ENCODE results near the gene SLC10A1.

SLC10A1 gene

DNA sequence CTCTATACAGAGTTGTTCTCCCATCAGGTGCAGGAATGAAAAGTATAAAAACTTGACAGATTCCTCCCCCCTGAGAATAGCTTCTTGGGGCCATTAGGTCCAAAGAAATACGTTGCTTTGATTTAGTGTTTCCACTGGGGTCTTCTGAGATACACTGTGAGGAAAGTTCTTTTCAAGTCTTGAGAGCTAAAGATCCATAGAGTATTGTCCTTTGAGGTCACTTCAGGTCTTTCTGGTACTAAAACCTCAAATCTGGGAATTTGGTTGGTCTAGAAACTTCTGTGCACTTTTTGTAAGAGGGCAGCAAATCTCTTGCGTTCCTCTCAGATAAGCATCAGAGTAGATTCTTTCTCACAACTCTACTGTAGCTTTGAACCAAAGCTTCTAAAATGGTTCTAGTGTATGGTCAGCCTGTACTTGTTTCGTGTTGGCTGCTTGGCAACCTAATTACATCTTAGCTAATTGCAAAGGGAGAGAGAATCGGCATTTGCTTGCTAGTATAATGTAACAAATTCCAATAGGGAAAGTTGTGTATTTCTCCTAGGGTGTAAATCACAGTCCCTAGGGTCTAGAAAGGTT is 20.1 kb downstream of the SLC10A1 start:
- TF ChIP-seq, protein P1, sequence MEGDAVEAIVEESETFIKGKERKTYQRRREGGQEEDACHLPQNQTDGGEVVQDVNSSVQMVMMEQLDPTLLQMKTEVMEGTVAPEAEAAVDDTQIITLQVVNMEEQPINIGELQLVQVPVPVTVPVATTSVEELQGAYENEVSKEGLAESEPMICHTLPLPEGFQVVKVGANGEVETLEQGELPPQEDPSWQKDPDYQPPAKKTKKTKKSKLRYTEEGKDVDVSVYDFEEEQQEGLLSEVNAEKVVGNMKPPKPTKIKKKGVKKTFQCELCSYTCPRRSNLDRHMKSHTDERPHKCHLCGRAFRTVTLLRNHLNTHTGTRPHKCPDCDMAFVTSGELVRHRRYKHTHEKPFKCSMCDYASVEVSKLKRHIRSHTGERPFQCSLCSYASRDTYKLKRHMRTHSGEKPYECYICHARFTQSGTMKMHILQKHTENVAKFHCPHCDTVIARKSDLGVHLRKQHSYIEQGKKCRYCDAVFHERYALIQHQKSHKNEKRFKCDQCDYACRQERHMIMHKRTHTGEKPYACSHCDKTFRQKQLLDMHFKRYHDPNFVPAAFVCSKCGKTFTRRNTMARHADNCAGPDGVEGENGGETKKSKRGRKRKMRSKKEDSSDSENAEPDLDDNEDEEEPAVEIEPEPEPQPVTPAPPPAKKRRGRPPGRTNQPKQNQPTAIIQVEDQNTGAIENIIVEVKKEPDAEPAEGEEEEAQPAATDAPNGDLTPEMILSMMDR (IDR thresholded peaks at IDR 0.05; ENCODE audit: insufficient read depth, low read length, poor library complexity, severe bottlenecking) = no peak
- peaks cover 24% of the 10 kb centered on the region for H3K36me3 ChIP-seq (ENCODE audit: control insufficient read depth, insufficient read depth, low read length)
- no peak overlapping the region for H3K4me3 ChIP-seq (replicated peaks; ENCODE audit: low read depth, low read length)
- no peak for DNase-seq (ENCODE audit: extremely low read depth, insufficient read length)
- H3K27me3 ChIP-seq (replicated peaks; ENCODE audit: control insufficient read depth, insufficient read depth, low read length) = no peaks in the 10 kb centered on the region

DNA sequence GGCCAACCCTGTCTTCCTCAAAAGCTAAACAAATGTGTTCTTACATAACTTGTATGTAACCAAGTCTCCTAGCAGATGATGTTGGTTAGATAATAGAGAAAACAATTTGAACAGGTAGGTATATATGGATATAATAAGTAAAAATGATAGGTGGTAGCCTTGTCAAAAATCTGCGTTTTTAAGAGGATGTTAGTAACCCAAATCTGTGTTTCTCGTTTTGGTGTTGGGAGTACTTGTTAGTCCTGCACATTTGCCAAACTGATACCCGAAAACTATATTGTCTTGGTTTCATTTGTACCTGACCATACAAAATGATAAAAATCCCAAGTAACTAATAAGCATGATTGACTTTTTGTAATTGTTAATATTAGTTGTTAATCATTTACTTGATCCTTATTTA is 22.0 kb downstream of the SLC10A1 start:
- H3K4me3 ChIP-seq (replicated peaks; ENCODE audit: low read depth, low read length) = no peak overlapping the region
- H3K36me3 ChIP-seq (ENCODE audit: control insufficient read depth, insufficient read depth, low read length) = peaks cover 30% of the 10 kb centered on the region
- no peaks in the 10 kb centered on the region for H3K27me3 ChIP-seq (replicated peaks; ENCODE audit: control insufficient read depth, insufficient read depth, low read length)
- TF ChIP-seq, protein P1 (IDR thresholded peaks at IDR 0.05; ENCODE audit: insufficient read depth, low read length, poor library complexity, severe bottlenecking) = no peak
- no peak for DNase-seq (ENCODE audit: extremely low read depth, insufficient read length)

GRCh38 chr14:69773571-69774276 is 23.3 kb downstream of the SLC10A1 start:
- peaks cover 30% of the 10 kb centered on the region for H3K36me3 ChIP-seq (ENCODE audit: control insufficient read depth, insufficient read depth, low read length)
- DNase-seq (ENCODE audit: extremely low read depth, insufficient read length) = no peak
- TF ChIP-seq, protein P1 (IDR thresholded peaks at IDR 0.05; ENCODE audit: insufficient read depth, low read length, poor library complexity, severe bottlenecking) = no peak
- no peak overlapping the region for H3K4me3 ChIP-seq (replicated peaks; ENCODE audit: low read depth, low read length)
- no peaks in the 10 kb centered on the region for H3K27me3 ChIP-seq (replicated peaks; ENCODE audit: control insufficient read depth, insufficient read depth, low read length)

DNA sequence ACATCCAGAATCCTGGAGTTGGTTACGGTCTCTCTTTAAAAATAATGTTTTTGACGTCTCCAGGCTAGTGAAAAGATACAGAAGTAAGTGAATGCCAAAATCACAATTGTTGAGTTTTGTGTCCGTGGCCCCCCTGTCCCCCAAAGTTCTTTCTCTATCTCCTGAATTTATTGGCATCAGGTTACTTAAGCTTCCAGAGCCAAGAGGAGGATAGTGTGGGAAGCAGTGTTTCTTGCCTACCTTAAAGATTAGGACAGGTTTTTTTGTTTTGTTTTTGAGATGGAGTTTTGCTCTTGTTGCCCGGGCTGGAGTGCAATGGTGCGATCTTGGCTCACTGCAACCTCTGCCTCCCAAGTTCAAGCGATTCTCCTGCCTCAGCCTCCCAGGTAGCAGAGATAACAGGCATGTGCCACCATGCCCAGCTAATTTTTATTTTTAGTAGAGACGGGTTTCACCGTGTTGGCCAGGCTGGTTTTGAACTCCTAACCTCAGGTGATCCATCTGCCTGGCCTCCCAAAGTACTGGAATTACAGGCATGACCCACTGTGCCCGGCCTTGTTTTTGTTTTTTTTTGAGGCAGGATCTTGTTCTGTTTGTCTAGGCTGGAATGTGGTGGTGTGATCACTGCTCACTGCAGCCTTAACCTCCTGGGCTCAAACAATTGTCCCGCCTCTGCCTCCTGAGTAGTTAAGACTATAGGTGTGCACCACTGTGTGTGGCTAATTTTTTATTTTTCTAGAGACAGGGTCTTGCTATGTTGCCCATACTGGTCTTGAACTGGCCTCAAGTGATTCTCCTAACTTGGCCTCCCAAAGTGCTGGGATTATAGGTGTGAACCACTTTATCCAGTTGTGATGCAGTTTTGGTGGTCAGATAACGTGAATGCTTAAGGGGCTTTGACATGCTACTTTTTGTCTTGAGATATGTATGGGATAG is 24.7 kb downstream of the SLC10A1 start:
- H3K27me3 ChIP-seq (replicated peaks; ENCODE audit: control insufficient read depth, insufficient read depth, low read length) = no peaks in the 10 kb centered on the region
- DNase-seq (ENCODE audit: extremely low read depth, insufficient read length) = no peak
- no peak overlapping the region for H3K4me3 ChIP-seq (replicated peaks; ENCODE audit: low read depth, low read length)
- TF ChIP-seq, protein P1 (IDR thresholded peaks at IDR 0.05; ENCODE audit: insufficient read depth, low read length, poor library complexity, severe bottlenecking) = no peak
- peaks cover 33% of the 10 kb centered on the region for H3K36me3 ChIP-seq (ENCODE audit: control insufficient read depth, insufficient read depth, low read length)

GRCh38 chr14:69771136-69771535 is 25.9 kb downstream of the SLC10A1 start:
- no peak overlapping the region for H3K4me3 ChIP-seq (replicated peaks; ENCODE audit: low read depth, low read length)
- TF ChIP-seq, protein P1 (IDR thresholded peaks at IDR 0.05; ENCODE audit: insufficient read depth, low read length, poor library complexity, severe bottlenecking) = no peak
- DNase-seq (ENCODE audit: extremely low read depth, insufficient read length) = no peak
- H3K36me3 ChIP-seq (ENCODE audit: control insufficient read depth, insufficient read depth, low read length) = peaks cover 31% of the 10 kb centered on the region
- no peaks in the 10 kb centered on the region for H3K27me3 ChIP-seq (replicated peaks; ENCODE audit: control insufficient read depth, insufficient read depth, low read length)
